SK-N-SH treated with all-trans-retinoic acid at 6 μM for 48 hours (cell line): ENCODE results near the gene TMUB1.

ENCODE experiments used
- ARNTL ChIP-seq: fragments of 450-650 bp; formaldehyde crosslinking; IDR thresholded peaks from 2 replicates; pipeline ENCODE4 v1.5.0; 2020; ENCODE audit warnings: low read depth, mild to moderate bottlenecking, moderate library complexity, borderline replicate concordance
- ZC3H10 ChIP-seq: fragments of 250-450 bp; sonication (Bioruptor Pico); IDR thresholded peaks from 2 replicates; pipeline ENCODE4 v1.5.1; 2021; ENCODE audit warnings: mild to moderate bottlenecking, moderate library complexity
- TF ChIP-seq, protein P1 (sequence below): fragments of 250-450 bp; sonication (Bioruptor Pico); IDR thresholded peaks from 2 replicates; pipeline ENCODE4 v1.8.0; 2020; ENCODE audit warnings: mild to moderate bottlenecking, moderate library complexity, borderline replicate concordance
- TF ChIP-seq, protein P2 (sequence below): fragments of 250-450 bp; sonication (Bioruptor Pico); IDR thresholded peaks from 2 replicates; pipeline ENCODE4 v1.5.1; 2020; ENCODE audit warnings: low read depth, mild to moderate bottlenecking, moderate library complexity

DNA sequence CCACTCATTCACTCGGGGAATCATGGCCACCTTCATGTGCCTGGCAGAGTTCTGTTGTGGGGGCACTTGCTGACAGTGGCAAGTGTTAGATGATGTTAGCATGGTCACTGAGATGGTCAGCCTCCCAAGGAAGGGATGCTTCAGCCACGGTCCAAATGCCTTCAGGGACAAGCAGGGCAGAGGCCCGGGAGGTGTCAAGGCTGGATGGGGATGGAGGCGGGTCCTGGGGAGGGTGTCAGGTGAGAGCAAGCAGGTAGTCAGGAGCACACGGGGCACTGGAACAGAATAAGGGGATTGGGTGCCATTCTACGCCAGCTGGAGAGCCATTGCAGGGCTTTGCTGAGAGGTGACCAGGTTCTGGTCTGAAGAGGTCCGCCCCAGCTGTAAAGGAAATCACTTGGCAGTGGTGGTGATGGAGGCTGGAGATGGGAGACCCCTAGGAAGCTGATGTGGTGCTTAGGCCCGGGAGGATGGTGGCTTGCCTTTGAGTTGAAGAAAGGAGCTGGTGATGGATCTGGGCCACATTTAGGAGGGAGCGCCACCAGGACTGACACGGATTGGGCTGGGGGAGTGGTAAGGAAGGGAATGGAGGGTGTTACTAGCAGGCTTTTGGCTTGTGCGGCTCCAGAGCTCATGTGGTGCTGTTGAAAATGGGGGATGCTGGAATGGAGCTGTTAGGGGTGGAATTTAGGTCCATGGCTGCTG is 27.1 kb upstream of the TMUB1 start:
- TF ChIP-seq ARNTL (CRISPR knock-in tag) = no peak
- TF ChIP-seq ZC3H10 (CRISPR knock-in tag) = no peak
- TF ChIP-seq, protein P1, sequence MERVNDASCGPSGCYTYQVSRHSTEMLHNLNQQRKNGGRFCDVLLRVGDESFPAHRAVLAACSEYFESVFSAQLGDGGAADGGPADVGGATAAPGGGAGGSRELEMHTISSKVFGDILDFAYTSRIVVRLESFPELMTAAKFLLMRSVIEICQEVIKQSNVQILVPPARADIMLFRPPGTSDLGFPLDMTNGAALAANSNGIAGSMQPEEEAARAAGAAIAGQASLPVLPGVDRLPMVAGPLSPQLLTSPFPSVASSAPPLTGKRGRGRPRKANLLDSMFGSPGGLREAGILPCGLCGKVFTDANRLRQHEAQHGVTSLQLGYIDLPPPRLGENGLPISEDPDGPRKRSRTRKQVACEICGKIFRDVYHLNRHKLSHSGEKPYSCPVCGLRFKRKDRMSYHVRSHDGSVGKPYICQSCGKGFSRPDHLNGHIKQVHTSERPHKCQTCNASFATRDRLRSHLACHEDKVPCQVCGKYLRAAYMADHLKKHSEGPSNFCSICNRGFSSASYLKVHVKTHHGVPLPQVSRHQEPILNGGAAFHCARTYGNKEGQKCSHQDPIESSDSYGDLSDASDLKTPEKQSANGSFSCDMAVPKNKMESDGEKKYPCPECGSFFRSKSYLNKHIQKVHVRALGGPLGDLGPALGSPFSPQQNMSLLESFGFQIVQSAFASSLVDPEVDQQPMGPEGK = no peak
- TF ChIP-seq, protein P2, sequence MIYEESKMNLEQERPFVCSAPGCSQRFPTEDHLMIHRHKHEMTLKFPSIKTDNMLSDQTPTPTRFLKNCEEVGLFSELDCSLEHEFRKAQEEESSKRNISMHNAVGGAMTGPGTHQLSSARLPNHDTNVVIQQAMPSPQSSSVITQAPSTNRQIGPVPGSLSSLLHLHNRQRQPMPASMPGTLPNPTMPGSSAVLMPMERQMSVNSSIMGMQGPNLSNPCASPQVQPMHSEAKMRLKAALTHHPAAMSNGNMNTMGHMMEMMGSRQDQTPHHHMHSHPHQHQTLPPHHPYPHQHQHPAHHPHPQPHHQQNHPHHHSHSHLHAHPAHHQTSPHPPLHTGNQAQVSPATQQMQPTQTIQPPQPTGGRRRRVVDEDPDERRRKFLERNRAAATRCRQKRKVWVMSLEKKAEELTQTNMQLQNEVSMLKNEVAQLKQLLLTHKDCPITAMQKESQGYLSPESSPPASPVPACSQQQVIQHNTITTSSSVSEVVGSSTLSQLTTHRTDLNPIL (CRISPR knock-in tag) = no peak
